OCI-LY7 (cell line): Measurements from ENCODE around the gene PLAAT5. TPM values are rescaled to one million over a fixed set of nuclear protein-coding genes. Genes with fewer than 3 reads are reported as not detected.

ENCODE experiments used
- BruUV-seq: library from RNA; stranded (reverse); fragments of 400-500 nt; replicated peaks from 2 replicates; lab custom pipeline; 2021; lab: Mats Ljungman, UMichigan
- CTCF ChIA-PET: fragments of 300-600 bp; sonication (Branson Sonifier 250); formaldehyde crosslinking; loops from one replicate; lab custom pipeline; 2022; ENCODE audit warnings: antibody characterized with exemption; ENCODE audit not compliant: unreplicated experiment; lab: Charles Lee
- POLR2A ChIA-PET: fragments of 300-600 bp; sonication (Branson Sonifier 250); formaldehyde crosslinking; loops from one replicate; lab custom pipeline; 2022; ENCODE audit warnings: antibody characterized with exemption; lab: Charles Lee
- DNase-seq: peaks from one replicate; pipeline ENCODE4 v3.0.0-alpha.2; 2015; ENCODE audit warnings: low spot score
- H2AFZ ChIP-seq: fragments of 200-600 bp; sonication (generic), shearing (Covaris generic); 2 replicates; pipeline ENCODE4 v1.6.1; 2014; ENCODE audit warnings: mild to moderate bottlenecking, antibody characterized with exemption, low read length, moderate library complexity
- H3K27ac ChIP-seq: fragments of 200-600 bp; sonication (generic); 2 replicates; pipeline ENCODE4 v1.5.1; 2014; ENCODE audit warnings: mixed run types, low read depth, mild to moderate bottlenecking, moderate library complexity, low read length, inconsistent platforms; ENCODE audit not compliant: poor library complexity, severe bottlenecking
- H3K36me3 ChIP-seq: fragments of 200-600 bp; sonication (generic); 2 replicates; pipeline ENCODE4 v1.6.1; 2014; ENCODE audit warnings: mild to moderate bottlenecking, antibody characterized with exemption, low read length, moderate library complexity, mixed read lengths; ENCODE audit not compliant: insufficient read depth
- H3K4me1 ChIP-seq: fragments of 200-600 bp; sonication (generic); 2 replicates; pipeline ENCODE4 v1.5.1; 2014; ENCODE audit warnings: mild to moderate bottlenecking, low read length; ENCODE audit not compliant: insufficient read depth, poor library complexity, severe bottlenecking
- H3K4me2 ChIP-seq: fragments of 200-600 bp; sonication (generic); 2 replicates; pipeline ENCODE4 v1.6.1; 2014; ENCODE audit warnings: mild to moderate bottlenecking, low read length
- H3K4me3 ChIP-seq: fragments of 200-600 bp; sonication (generic); 2 replicates; pipeline ENCODE4 v1.5.1; 2014; ENCODE audit warnings: mild to moderate bottlenecking, low read depth, low read length; ENCODE audit not compliant: poor library complexity, severe bottlenecking
- H3K79me2 ChIP-seq: fragments of 200-600 bp; sonication (generic); 2 replicates; pipeline ENCODE4 v1.6.1; 2016; ENCODE audit warnings: low read depth, mild to moderate bottlenecking, low read length, moderate library complexity, mixed read lengths; ENCODE audit not compliant: insufficient read depth
- H3K9me2 ChIP-seq: fragments of 200-600 bp; sonication (generic); 2 replicates; pipeline ENCODE4 v1.6.1; 2016; ENCODE audit warnings: mild to moderate bottlenecking, low read length, mixed read lengths; ENCODE audit not compliant: insufficient read depth
- H3K9me3 ChIP-seq: fragments of 200-600 bp; sonication (generic); 2 replicates; pipeline ENCODE4 v1.6.1; 2014; ENCODE audit warnings: mild to moderate bottlenecking, mixed run types, low read length, mixed read lengths
- H4K20me1 ChIP-seq: fragments of 200-600 bp; sonication (generic); 2 replicates; pipeline ENCODE4 v1.6.1; 2014; ENCODE audit warnings: mild to moderate bottlenecking, antibody characterized with exemption, low read length, moderate library complexity, mixed read lengths; ENCODE audit not compliant: insufficient read depth
- CTCF ChIP-seq: fragments of 200-600 bp; sonication (generic); conservative IDR thresholded peaks from 2 replicates; pipeline ENCODE4 v1.5.1; 2014; ENCODE audit warnings: mild to moderate bottlenecking, antibody characterized with exemption, low read length, moderate library complexity, mixed read lengths
- EZH2phosphoT487 ChIP-seq: fragments of 200-600 bp; sonication (generic); IDR thresholded peaks from 2 replicates; pipeline ENCODE4 v1.6.1; 2018; ENCODE audit warnings: low read depth, borderline replicate concordance, mild to moderate bottlenecking, mixed run types, antibody characterized with exemption, low read length, moderate library complexity, mixed read lengths
- intact Hi-C: fragments of 100-400 bp; cut with micrococcal nuclease; formaldehyde crosslinking; loops from one replicate; pipeline ENCODE4 v1.10.0; 2022; ENCODE audit not compliant: unreplicated experiment
- total RNA-seq, 2 experiments: library from RNA; depleted of rRNA in 1 of 2; stranded (reverse); fragments of >200 nt in 1 of 2; shearing (Covaris generic) in 1 of 2; gene quantifications; 2 replicates each; pipeline ENCODE4 v1.2.3, GENCODE V29; 2014 to 2022

The PLAAT5 gene
- total RNA-seq, 2 experiments from 2014 or later: not detected

GRCh38 chr11:63489879-63490278, 1.1 kb downstream of the PLAAT5 start:
- H3K79me2 ChIP-seq: no peaks in the 10 kb centered on the region
- H3K9me2 ChIP-seq: no peaks in the 10 kb centered on the region
- no peaks in the 10 kb centered on the region for H3K4me1 ChIP-seq
- no peak for DNase-seq
- no peaks in the 10 kb centered on the region for H3K36me3 ChIP-seq
- no peak overlapping the region for H3K27ac ChIP-seq
- TF ChIP-seq CTCF (no peak), EZH2phosphoT487 (no peak)
- H3K4me2 ChIP-seq: no peak overlapping the region
- H2AFZ ChIP-seq: no peak overlapping the region
- H4K20me1 ChIP-seq: no peaks in the 10 kb centered on the region
- ChIA-PET POLR2A (interaction anchor here (0.6 to 1.2 kb wide), 3 partner anchors 11 to 219 kb away, joined by 3 to 4 read pairs (median 3); no protein-coding TSS in a partner anchor), CTCF (no interaction called here)
- 0 out of 2 replicates have a peak, but pooled peaks cover 7% of the 10 kb centered on the region for H3K9me3 ChIP-seq
- no peak overlapping the region for H3K4me3 ChIP-seq
- intact Hi-C loops: no loop called here
- BruUV-seq: no TSS peak

GRCh38 chr11:63488789-63489188, 2.2 kb downstream of the PLAAT5 start:
- H3K27ac ChIP-seq: no peak overlapping the region
- CTCF ChIA-PET: no interaction called here
- intact Hi-C loops: no loop called here

More at GRCh38 chr11:63488789-63489188, 2.2 kb downstream of the PLAAT5 start:
- Histone ChIP-seq H2AFZ (no peak overlapping the region), H3K9me3 (0 out of 2 replicates have a peak, but pooled peaks cover 7% of the 10 kb centered on the region), H3K9me2 (no peaks in the 10 kb centered on the region), H4K20me1 (no peaks in the 10 kb centered on the region), H3K4me1 (no peaks in the 10 kb centered on the region), H3K36me3 (no peaks in the 10 kb centered on the region), H3K4me2 (no peak overlapping the region), H3K4me3 (no peak overlapping the region), H3K79me2 (no peaks in the 10 kb centered on the region)
- BruUV-seq: no TSS peak
- no peak for DNase-seq
- POLR2A ChIA-PET: interaction anchor here (1.0 to 1.2 kb wide), 2 partner anchors 10 to 148 kb away, joined by 3 to 4 read pairs; no protein-coding TSS in a partner anchor
- TF ChIP-seq CTCF (no peak), EZH2phosphoT487 (no peak)
